OCI-LY1 (cell line): ENCODE measurements around the gene CFAP251.

Source experiments
- EZH2 ChIP-seq: fragments of 200-600 bp; sonication (generic), shearing (Covaris generic); IDR thresholded peaks from 2 replicates; pipeline ENCODE4 v1.8.0; 2017; ENCODE audit warnings: borderline replicate concordance, mixed run types, mild to moderate bottlenecking, antibody characterized with exemption, low read length, moderate library complexity, mixed read lengths
- TF ChIP-seq, protein P1 (sequence below): fragments of 200-600 bp; sonication (generic), shearing (Covaris generic); IDR thresholded peaks from 2 replicates; pipeline ENCODE4 v1.5.1; 2017; ENCODE audit warnings: mild to moderate bottlenecking, antibody characterized with exemption, low read length, moderate library complexity, mixed read lengths

DNA sequence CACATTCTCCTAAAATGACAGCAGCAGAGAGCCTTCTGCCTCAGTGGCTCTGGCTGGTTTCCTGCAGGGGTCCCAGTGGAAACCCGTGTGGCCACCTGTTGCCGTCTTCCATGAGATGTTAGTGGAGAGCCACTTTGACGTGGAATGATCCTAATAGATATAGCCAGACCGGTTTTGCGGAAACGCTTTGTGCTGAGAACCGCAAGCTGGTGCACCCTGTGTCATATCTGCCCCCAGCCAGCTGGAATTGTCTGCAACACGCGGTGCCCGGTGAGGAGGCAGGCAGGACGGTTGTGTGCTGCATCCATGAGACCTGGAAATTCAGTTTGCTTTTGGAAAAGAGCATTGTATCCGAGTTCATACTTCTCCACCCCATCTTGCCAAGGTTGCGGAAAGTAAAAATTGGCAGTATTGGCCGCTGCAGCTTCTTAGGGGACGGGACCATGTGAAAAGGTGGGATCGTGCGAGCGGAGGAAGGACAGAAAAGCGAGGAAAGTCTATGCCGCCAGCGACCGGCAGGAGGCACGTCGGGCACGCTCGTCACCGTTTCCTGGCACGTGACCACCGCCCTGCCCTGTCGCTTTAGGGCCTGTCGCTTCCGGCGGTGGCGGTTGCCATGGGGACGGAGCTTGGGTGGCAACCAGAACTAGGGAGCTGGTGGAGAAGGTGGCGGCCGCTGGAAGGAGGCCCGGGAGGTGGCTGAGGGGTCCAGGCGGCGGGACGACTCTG lies at the start of gene CFAP251:
- TF ChIP-seq, protein P1, sequence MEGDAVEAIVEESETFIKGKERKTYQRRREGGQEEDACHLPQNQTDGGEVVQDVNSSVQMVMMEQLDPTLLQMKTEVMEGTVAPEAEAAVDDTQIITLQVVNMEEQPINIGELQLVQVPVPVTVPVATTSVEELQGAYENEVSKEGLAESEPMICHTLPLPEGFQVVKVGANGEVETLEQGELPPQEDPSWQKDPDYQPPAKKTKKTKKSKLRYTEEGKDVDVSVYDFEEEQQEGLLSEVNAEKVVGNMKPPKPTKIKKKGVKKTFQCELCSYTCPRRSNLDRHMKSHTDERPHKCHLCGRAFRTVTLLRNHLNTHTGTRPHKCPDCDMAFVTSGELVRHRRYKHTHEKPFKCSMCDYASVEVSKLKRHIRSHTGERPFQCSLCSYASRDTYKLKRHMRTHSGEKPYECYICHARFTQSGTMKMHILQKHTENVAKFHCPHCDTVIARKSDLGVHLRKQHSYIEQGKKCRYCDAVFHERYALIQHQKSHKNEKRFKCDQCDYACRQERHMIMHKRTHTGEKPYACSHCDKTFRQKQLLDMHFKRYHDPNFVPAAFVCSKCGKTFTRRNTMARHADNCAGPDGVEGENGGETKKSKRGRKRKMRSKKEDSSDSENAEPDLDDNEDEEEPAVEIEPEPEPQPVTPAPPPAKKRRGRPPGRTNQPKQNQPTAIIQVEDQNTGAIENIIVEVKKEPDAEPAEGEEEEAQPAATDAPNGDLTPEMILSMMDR: peak; percentile 66
- TF ChIP-seq EZH2: no peak
